Gastroesophageal sphincter (tissue), 4 donors: ENCODE data around the gene SLC9A3. TPM values are rescaled to one million over a fixed set of nuclear protein-coding genes. Genes with fewer than 3 reads are reported as not detected.
A peak's percentile ranks its signal among the peaks of the same experiment; 100 is the strongest.

Source experiments
- ATAC-seq: fragments of 150-250 bp; one replicate; pipeline ENCODE4 v1.9.1; 2016; ENCODE audit warnings: mild to moderate bottlenecking, moderate library complexity
- H3K27ac ChIP-seq, 4 donors: fragments of 200-600 bp; sonication (generic) in 3 of 4; 1 replicate in 3 of 4; 2 replicates in 1 of 4; pipeline ENCODE4 v1.5.1; 2016 to 2019
- H3K27me3 ChIP-seq: fragments of 200-600 bp; sonication (generic); one replicate; pipeline ENCODE4 v1.5.1; 2019
- H3K36me3 ChIP-seq, 2 donors: fragments of 200-600 bp; sonication (generic); one replicate each; pipeline ENCODE4 v1.5.1; 2019; ENCODE audit warnings: control low read depth in 1 of 2
- H3K4me1 ChIP-seq, 3 donors: fragments of 200-600 bp; sonication (generic); 1 replicate in 2 of 3; 2 replicates in 1 of 3; pipeline ENCODE4 v1.5.1; 2016 to 2019; ENCODE audit warnings: control low read depth in 2 of 3
- H3K4me3 ChIP-seq, 2 donors: fragments of 200-600 bp; sonication (generic); one replicate each; pipeline ENCODE4 v1.5.1; 2019; ENCODE audit warnings: mild to moderate bottlenecking in 1 of 2, moderate library complexity in 1 of 2
- H3K9me3 ChIP-seq, 3 donors: fragments of 200-600 bp; sonication (generic); one replicate each; pipeline ENCODE4 v1.5.1; 2017 to 2019; ENCODE audit warnings: control low read depth in 2 of 3
- EP300 ChIP-seq: sonication (generic); formaldehyde crosslinking; IDR thresholded peaks from one replicate; pipeline ENCODE4 v1.6.1; 2017; ENCODE audit warnings: antibody characterized with exemption, mild to moderate bottlenecking
- POLR2A ChIP-seq, 2 donors: fragments of 450-650 bp; IDR thresholded peaks; one replicate each; pipeline ENCODE4 v1.6.1; 2017; ENCODE audit warnings: antibody characterized with exemption in 2 of 2, mild to moderate bottlenecking in 2 of 2, moderate library complexity in 1 of 2
- POLR2AphosphoS5 ChIP-seq: sonication (generic); formaldehyde crosslinking; IDR thresholded peaks from one replicate; pipeline ENCODE4 v1.6.1; 2017; ENCODE audit warnings: antibody characterized with exemption
- WGBS, 2 donors: methylation state at CpG; one replicate each; pipeline ENCODE4 v1.1.5; 2018; ENCODE audit warnings: low coverage in 1 of 2; 5-methylcytosine and 5-hydroxymethylcytosine counted together
- total RNA-seq, 4 donors: library from RNA; depleted of rRNA; stranded (reverse); fragments of >200 nt; gene quantifications; one replicate each; pipeline ENCODE4 v1.1.0, GENCODE V29; 2016
- TF ChIP-seq, protein P1 (sequence below), 4 experiments: fragments of 200-600 bp in 2 of 4; fragments of 450-650 bp in 2 of 4; sonication (generic) in 1 of 4; IDR thresholded peaks; one replicate each; pipeline ENCODE4 v1.5.1; 2017 to 2019; ENCODE audit warnings: antibody characterized with exemption in 4 of 4, mild to moderate bottlenecking in 2 of 4, moderate library complexity in 2 of 4

The SLC9A3 gene
- total RNA-seq, 4 donors from 2014 or later: 2.6 to 3.9 (median 2.8) TPM

DNA sequence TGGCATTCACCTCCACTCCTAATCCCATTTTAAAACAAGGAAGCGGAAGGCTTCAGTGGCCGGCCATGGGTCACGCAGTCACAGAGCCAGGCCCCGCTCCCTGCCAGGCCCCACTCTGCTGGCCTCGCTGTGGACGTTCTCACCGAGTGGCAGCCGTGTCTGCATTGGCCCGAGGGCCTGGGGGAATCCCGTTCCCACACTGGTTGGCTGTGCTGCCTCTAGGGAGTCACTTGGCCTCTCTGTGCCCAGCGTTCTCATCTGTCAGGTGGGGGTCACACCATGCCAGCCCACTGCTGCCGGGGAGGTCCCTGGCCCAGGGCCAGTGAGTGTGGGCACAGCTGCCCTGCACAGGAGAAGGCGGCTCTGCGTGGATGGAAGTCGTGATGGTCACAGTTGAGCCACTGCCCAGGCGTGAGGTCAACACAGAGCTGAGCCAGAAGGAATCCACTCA lies 13.4 kb upstream of the SLC9A3 start:
- Histone ChIP-seq H3K4me3 (no peak overlapping the region), H3K9me3 (no peaks in the 10 kb centered on the region), H3K36me3 (no peaks in the 10 kb centered on the region), H3K27me3 (peaks cover 92% of the 10 kb centered on the region), H3K27ac (no peak overlapping the region), H3K4me1 (no peaks in the 10 kb centered on the region)
- no peak for ATAC-seq
- no CpG with 5 or more reads among the region's 16 CpGs for WGBS, 2 donors
- TF ChIP-seq EP300: no peak
- TF ChIP-seq, protein P1, sequence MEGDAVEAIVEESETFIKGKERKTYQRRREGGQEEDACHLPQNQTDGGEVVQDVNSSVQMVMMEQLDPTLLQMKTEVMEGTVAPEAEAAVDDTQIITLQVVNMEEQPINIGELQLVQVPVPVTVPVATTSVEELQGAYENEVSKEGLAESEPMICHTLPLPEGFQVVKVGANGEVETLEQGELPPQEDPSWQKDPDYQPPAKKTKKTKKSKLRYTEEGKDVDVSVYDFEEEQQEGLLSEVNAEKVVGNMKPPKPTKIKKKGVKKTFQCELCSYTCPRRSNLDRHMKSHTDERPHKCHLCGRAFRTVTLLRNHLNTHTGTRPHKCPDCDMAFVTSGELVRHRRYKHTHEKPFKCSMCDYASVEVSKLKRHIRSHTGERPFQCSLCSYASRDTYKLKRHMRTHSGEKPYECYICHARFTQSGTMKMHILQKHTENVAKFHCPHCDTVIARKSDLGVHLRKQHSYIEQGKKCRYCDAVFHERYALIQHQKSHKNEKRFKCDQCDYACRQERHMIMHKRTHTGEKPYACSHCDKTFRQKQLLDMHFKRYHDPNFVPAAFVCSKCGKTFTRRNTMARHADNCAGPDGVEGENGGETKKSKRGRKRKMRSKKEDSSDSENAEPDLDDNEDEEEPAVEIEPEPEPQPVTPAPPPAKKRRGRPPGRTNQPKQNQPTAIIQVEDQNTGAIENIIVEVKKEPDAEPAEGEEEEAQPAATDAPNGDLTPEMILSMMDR (IDR thresholded peaks at IDR 0.05): no peak
- no peak for TF ChIP-seq POLR2AphosphoS5
- TF ChIP-seq POLR2A (IDR thresholded peaks at IDR 0.05): no peak

DNA sequence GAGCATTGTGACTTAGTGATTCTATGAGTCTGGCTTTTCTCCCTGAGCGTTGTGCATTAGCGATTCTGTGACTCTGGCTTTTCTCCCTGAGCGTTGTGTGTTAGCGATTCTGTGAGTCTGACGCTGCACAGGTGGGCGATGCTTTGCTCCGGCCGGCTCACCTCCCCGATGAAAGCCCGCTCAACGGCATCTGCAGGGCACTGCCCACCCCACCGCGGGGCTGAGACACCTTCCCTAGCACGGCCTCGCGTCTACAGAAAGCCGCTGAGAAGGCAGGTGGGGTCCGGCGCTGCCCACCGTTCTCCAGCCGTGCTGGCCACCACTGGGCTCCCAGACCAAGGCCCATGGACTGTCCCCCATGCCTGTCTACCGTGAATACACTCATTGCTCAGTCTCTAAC lies 12.8 kb upstream of the SLC9A3 start:
- no peak for ATAC-seq
- no peak overlapping the region for H3K4me3 ChIP-seq
- H3K9me3 ChIP-seq: no peaks in the 10 kb centered on the region
- TF ChIP-seq POLR2A (IDR thresholded peaks at IDR 0.05) (no peak), EP300 (no peak)
- no peaks in the 10 kb centered on the region for H3K36me3 ChIP-seq
- WGBS, 2 donors: 58% methylated on average over 2 of the region's 22 CpGs; no CpG with 5 or more reads in 1 of the 2 donors
- peaks cover 93% of the 10 kb centered on the region for H3K27me3 ChIP-seq
- H3K4me1 ChIP-seq: no peaks in the 10 kb centered on the region
- H3K27ac ChIP-seq: no peak overlapping the region

DNA sequence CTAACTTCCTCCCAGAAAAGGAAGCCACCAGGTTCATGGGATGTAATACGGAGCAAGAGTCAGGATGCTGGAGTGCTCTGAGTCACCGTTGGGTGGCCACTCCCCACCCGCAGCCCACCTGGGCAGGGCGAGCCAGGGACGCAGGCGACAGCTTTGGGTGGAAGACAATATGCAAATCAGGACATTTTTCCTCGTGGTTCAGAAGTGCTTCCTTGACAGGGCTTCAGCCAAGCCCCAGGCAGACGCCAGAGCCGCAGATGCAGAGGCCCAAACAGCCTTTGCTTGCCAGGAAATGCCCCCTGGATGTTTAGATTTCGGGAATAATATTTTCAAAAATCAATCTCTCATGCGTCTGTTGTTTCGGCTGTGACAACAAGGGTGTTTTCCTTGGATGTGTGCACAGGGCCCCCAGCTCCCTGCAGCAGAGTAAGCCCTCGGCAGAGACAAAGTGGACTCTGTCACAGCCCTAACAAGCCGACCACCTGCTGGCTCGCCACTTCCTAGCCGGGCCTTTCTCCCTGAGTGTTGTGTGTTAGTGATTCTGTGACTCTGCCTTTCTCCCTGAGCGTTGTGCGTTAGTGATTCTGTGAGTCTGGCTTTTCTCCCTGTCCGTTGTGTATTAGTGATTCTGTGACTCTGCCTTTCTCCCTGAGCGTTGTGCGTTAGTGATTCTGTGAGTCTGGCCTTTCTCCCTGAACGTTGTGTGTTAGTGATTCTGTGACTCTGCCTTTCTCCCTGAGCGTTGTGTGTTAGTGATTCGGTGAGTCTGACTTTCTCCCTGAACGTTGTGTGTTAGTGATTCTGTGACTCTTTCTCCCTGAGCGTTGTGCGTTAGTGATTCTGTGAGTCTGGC lies 11.8 kb upstream of the SLC9A3 start:
- no peaks in the 10 kb centered on the region for H3K36me3 ChIP-seq
- TF ChIP-seq, protein P1 (IDR thresholded peaks at IDR 0.05): no peak
- TF ChIP-seq EP300: no peak
- no peak for TF ChIP-seq POLR2AphosphoS5
- no peak for TF ChIP-seq POLR2A (IDR thresholded peaks at IDR 0.05)
- no peaks in the 10 kb centered on the region for H3K9me3 ChIP-seq
- H3K27me3 ChIP-seq: peaks cover 93% of the 10 kb centered on the region
- 49 to 60% methylated on average over 13 to 25 of the region's 27 CpGs for WGBS, 2 donors
- no peak overlapping the region for H3K4me3 ChIP-seq
- ATAC-seq: no peak
- no peaks in the 10 kb centered on the region for H3K4me1 ChIP-seq
- no peak overlapping the region for H3K27ac ChIP-seq

DNA sequence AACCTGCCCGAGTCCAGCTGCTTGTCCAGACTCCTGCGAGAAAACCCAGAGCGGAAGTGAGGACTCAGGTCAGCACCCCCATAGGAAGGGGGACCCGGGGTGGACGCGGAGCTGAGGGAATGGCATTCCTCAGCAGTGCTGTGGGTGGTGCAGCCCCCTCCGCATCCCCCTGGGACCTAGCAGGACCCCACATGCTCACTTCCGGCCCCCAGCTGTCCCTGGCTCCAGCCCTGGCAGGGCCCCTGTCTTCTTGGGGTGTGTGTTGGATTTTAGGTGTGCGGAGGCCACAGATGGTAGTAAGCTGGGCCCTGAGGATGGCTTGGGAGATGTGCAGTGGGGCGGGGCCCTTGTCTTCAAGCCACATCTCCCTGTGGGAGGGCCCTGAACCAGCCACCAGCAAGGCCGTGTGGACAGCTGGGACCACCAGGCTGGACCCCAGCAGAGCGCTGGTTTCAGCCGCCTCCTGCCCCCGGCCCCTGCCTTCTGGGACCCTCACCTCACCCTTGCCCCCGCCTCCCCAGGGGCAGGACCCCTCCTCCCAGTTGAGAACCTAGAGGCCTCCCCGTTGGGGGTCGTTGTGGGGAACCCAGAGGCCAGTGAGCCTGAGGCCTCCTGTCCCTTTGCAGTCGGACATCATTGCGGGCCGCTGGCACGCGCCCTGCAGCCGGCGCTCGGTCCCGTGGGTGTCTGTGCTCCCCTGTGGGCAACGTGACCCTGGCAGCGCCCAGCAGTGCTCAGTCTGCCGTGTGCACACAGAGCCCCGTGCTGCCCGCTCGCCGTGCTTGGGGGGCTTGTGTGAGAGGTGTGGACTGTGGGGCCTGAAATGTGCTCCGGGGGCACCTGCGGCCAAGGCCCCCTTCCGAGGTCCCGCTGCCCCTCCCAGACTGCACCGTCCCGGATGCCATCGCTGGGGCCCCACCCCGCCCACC lies 10.8 kb upstream of the SLC9A3 start:
- Histone ChIP-seq H3K27ac (no peak overlapping the region), H3K27me3 (peaks cover 93% of the 10 kb centered on the region)
- WGBS, 2 donors: no CpG with 5 or more reads among the region's 41 CpGs

More for the DNA sequence above, 10.8 kb upstream of the SLC9A3 start:
- Histone ChIP-seq H3K9me3 (no peaks in the 10 kb centered on the region), H3K36me3 (no peaks in the 10 kb centered on the region), H3K4me1 (no peaks in the 10 kb centered on the region), H3K4me3 (no peak overlapping the region)
- TF ChIP-seq POLR2A (IDR thresholded peaks at IDR 0.05): no peak
- no peak for TF ChIP-seq POLR2AphosphoS5
- TF ChIP-seq EP300: no peak
- TF ChIP-seq, protein P1 (IDR thresholded peaks at IDR 0.05): no peak
- peak; percentile 23 for ATAC-seq
